ENCODE data around the gene FCRL1.

The FCRL1 gene

DNA sequence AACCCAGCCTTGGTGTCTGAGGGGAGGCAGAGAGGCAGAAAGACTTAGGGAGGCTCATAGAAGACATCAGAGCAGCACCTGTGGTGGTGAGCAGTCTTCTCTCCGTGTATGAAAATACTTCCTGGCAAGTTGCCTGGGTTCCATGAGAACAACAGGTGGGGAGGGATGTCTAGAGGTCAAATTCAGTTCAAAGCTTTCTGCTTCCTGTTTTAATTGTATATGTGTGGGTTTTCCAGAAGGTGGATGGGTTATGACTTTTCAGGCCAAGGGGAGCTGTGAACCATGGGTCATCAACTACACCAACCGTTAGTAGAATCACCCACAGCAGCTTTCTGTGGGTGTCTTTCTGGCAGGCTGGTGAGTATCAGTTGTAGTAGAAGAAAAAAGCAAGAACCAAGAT is 38.9 kb downstream of the FCRL1 start:
- TF ChIP-seq, protein P1, sequence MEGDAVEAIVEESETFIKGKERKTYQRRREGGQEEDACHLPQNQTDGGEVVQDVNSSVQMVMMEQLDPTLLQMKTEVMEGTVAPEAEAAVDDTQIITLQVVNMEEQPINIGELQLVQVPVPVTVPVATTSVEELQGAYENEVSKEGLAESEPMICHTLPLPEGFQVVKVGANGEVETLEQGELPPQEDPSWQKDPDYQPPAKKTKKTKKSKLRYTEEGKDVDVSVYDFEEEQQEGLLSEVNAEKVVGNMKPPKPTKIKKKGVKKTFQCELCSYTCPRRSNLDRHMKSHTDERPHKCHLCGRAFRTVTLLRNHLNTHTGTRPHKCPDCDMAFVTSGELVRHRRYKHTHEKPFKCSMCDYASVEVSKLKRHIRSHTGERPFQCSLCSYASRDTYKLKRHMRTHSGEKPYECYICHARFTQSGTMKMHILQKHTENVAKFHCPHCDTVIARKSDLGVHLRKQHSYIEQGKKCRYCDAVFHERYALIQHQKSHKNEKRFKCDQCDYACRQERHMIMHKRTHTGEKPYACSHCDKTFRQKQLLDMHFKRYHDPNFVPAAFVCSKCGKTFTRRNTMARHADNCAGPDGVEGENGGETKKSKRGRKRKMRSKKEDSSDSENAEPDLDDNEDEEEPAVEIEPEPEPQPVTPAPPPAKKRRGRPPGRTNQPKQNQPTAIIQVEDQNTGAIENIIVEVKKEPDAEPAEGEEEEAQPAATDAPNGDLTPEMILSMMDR (IDR thresholded peaks at IDR 0.05; ENCODE audit: low read length, missing control alignments) = no peak
- H3K4me3 ChIP-seq (replicated peaks; ENCODE audit: low read depth, low read length) = no peak overlapping the region
- no peak for DNase-seq (ENCODE audit: low read depth)

DNA sequence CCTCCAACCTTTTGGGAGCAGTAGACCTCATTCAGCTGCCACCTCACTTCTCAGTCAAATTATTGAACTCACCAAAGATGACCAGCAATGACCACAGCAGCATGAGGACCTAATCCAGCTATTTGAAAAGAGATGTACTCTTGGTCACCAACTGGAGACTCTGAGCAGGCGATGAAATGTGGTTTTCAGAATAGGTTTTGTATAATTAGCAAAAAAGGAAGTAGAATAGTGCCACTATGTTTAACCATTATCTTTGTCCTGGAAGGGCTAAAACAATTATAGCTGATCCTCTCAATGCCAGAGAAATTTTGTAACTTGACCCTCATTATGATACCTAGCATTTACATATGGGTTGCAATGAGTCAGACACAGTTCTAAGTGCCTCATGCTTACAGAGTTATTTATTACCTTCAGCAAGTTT is 42.9 kb downstream of the FCRL1 start, which contains the start of gene FCRL2:
Gene FCRL2, minus strand, starts transcription at position 162 of the 421 bp plus-strand sequence. Its CDS starts 59 bp downstream, at position 103.
- no peak within 1 kb of the TSS for H3K4me3 ChIP-seq (replicated peaks; ENCODE audit: low read depth, low read length)
- TF ChIP-seq, protein P1 (IDR thresholded peaks at IDR 0.05; ENCODE audit: low read length, missing control alignments) = no peak
- no peak for DNase-seq (ENCODE audit: low read depth)

DNA sequence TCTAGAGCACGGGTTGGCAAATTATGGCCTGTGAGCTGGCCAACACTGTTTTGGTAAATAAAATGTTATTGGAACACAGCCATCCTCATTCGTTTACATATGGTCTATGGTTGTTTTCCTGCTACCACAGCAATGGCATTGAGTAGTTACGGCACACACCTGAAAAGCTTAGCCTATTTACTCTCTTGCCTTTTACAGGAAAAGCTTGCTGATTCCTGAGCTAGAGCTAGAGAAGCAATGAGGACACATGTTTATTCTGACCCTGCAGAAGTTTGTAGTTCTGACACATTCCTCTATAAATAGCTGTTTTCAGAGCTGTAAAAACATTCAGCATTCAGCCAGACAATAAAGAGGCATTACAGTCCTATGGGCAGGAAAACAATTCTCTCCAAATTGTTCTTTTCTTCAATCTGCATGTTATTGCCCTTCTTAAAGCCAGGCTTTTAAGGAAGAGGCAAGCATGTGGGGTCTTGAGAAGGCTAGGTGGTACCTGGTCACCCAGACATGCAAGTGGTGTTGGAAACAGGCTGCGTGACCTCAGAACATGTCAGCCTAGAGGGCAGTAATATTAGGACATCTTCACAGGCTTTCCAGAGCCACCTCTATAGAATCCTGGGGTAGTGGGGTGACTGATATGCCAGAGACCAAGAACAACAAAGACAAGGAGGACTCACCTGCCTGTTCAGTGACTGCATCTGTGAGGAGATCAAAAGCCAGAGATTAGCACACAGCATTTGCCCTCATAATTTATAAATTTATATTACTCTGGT is 44.6 kb downstream of the FCRL1 start:
- H3K4me3 ChIP-seq (replicated peaks; ENCODE audit: low read depth, low read length) = no peak overlapping the region
- TF ChIP-seq, protein P1 (IDR thresholded peaks at IDR 0.05; ENCODE audit: low read length, missing control alignments) = no peak

DNA sequence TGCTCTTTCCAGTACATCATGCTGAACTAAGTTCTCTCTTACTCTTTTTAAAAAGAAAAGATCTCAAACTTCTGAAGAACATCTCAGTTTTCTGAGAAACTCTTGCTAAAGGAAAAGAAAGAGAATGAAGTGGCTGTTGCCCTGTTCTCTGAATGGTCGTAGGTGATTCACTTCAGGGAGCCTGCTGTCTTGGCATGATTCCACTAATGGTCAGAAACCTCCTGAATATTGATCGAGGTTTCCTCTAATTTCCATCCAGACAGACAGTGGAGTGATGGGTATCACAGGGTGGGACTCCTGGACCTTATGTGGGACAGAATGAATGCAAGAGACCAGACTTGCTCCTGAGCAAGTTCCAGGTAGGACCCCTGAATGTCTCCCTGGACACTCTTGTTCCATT is 45.5 kb downstream of the FCRL1 start:
- TF ChIP-seq, protein P1 (IDR thresholded peaks at IDR 0.05; ENCODE audit: low read length, missing control alignments) = no peak
- DNase-seq (ENCODE audit: low read depth) = no peak
- no peak overlapping the region for H3K4me3 ChIP-seq (replicated peaks; ENCODE audit: low read depth, low read length)

More for the DNA sequence above, 44.6 kb downstream of the FCRL1 start:
- DNase-seq (ENCODE audit: low read depth) = no peak

DNA sequence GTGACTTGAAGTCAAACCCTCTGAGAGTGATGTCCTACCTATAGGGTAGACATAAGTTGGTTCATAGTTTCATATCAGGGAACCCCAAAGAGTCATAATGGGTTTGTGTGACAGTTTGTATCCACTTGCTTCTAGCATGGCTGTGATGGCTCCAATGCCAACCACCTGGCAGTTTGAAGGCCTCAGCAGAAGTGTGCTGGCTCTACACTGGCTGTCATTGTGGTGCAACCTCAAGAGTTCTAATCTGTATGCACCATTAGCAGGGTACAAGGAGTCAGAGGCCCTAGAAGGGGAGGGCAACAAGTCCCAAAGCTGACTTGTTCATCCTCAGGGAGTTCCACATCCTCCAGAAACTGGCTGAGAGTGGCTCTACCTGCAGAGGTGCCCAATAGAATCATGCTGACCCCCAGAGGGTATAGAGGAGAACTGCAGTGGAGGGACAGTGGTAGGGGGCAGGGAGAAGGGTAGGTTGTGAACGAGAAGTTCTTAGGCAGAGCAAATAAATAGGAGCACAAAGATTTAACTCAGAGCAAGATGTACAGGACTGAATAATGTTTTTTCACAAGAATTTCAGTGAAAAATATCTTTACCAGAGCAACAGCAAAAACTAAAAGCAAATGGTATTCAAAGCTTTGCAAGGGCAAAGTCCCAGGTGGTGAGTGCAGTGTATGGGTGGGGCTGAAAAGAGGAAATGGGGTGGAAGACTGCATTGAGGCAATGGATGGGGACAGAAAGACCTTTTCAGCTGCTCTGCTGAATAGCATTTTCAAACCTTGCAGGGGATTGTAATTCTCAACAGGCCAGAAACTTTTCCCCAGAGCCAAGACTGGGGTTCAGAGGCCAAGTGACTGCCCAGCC is 46.2 kb downstream of the FCRL1 start:
- TF ChIP-seq, protein P1 (IDR thresholded peaks at IDR 0.05; ENCODE audit: low read length, missing control alignments) = no peak
- no peak overlapping the region for H3K4me3 ChIP-seq (replicated peaks; ENCODE audit: low read depth, low read length)
- DNase-seq (ENCODE audit: low read depth) = no peak

DNA sequence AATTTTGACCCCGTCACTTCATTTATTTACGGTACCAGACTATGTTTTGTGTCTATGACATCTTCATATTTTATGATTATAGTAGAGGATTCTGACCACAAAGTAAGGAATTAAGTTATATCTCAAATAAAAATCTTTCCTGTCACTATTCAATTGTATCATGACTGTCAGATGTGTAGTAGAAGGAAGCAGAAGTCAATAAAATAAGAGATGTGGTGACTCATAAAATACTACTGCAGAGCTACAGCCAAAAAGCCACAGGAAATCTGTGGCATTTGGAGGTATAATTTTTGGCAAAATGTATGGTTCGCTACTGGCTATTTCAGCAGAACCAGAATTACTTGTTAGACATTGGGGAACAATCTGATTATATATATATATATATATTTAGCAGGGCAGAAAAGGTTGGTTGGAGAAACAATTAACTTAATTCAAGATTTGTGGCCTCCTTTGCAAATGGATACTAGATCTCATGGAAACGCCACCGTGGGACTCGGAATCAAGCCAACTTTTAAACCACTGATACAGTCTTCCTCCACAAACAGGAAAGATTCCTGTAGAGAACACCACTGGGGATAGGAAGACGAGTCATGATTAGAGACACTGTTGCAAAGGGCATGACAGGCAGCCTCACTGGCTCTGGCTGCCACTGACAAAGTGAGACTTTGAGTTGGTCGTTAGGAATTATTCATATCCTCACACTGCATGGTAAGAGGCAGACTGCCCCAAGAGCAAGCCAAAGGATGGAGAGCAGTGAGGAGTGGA is 48.1 kb downstream of the FCRL1 start:
- H3K4me3 ChIP-seq (replicated peaks; ENCODE audit: low read depth, low read length) = no peak overlapping the region
- TF ChIP-seq, protein P1 (IDR thresholded peaks at IDR 0.05; ENCODE audit: low read length, missing control alignments) = no peak
- DNase-seq (ENCODE audit: low read depth) = no peak
